GM12864 (cell line): ENCODE data around the gene CTSD.

ENCODE experiments used
- DNase-seq: peaks from one replicate; pipeline ENCODE4 v3.0.0-alpha.2; 2011; ENCODE audit warnings: low read depth
- H3K4me3 ChIP-seq: 2 replicates; pipeline ENCODE4 v1.5.1; 2011; ENCODE audit warnings: mild to moderate bottlenecking, low read depth, low read length, control low read depth
- CTCF ChIP-seq: IDR thresholded peaks from 2 replicates; pipeline ENCODE4 v1.5.1; 2011; ENCODE audit warnings: low read depth, mild to moderate bottlenecking, moderate library complexity, low read length, control low read depth, inconsistent platforms; ENCODE audit errors: missing control alignments

Gene CTSD

GRCh38 chr11:1732418-1733008 lies 31.2 kb downstream of the CTSD start:
- DNase-seq, result no peak
- no peak overlapping the region for H3K4me3 ChIP-seq
- TF ChIP-seq CTCF, result no peak

- H3K4me3 ChIP-seq, result no peak overlapping the region
- DNase-seq, result no peak
- TF ChIP-seq CTCF, result no peak
Observed at GRCh38 chr11:1731451-1732059, 32.2 kb downstream of the CTSD start.

GRCh38 chr11:1730059-1730629 lies 33.6 kb downstream of the CTSD start:
- TF ChIP-seq CTCF, result no peak
- DNase-seq, result no peak
- no peak overlapping the region for H3K4me3 ChIP-seq

- H3K4me3 ChIP-seq, result no peak overlapping the region
- no peak for TF ChIP-seq CTCF
- DNase-seq, result no peak
Observed at GRCh38 chr11:1729692-1730011, 34.1 kb downstream of the CTSD start.

- H3K4me3 ChIP-seq, result no peak overlapping the region
- no peak for TF ChIP-seq CTCF
- DNase-seq, result no peak
Observed at GRCh38 chr11:1728931-1729691, 34.6 kb downstream of the CTSD start.

- no peak overlapping the region for H3K4me3 ChIP-seq
- no peak for TF ChIP-seq CTCF
- no peak for DNase-seq
Observed at GRCh38 chr11:1728301-1728700, 35.4 kb downstream of the CTSD start.
